IPS-20b (cell line): Measurements from ENCODE around the gene KRT13.

Source experiments
- H3K27ac ChIP-seq: one replicate; pipeline ENCODE4 v1.5.1; 2013; ENCODE audit warnings: low read length
- H3K27me3 ChIP-seq: 2 replicates; pipeline ENCODE4 v1.6.1; 2013; ENCODE audit warnings: mild to moderate bottlenecking, low read length, inconsistent platforms; ENCODE audit not compliant: insufficient read depth
- H3K36me3 ChIP-seq: 2 replicates; pipeline ENCODE4 v1.6.1; 2013; ENCODE audit warnings: low read depth, mild to moderate bottlenecking, inconsistent platforms, low read length, moderate library complexity; ENCODE audit not compliant: insufficient read depth
- H3K4me1 ChIP-seq: 2 replicates; pipeline ENCODE4 v1.6.1; 2013; ENCODE audit warnings: mild to moderate bottlenecking, control low read depth, inconsistent platforms, low read length, moderate library complexity; ENCODE audit not compliant: insufficient read depth
- H3K4me3 ChIP-seq: 2 replicates; pipeline ENCODE4 v1.5.1; 2013; ENCODE audit warnings: mild to moderate bottlenecking, low read length, inconsistent platforms
- H3K9ac ChIP-seq: 2 replicates; pipeline ENCODE4 v1.6.1; 2013; ENCODE audit warnings: low read depth, mild to moderate bottlenecking, inconsistent platforms, low read length, moderate library complexity
- H3K9me3 ChIP-seq: 2 replicates; pipeline ENCODE4 v1.6.1; 2013; ENCODE audit warnings: mild to moderate bottlenecking, low read depth, low read length, inconsistent platforms; ENCODE audit not compliant: insufficient read depth

Gene KRT13

DNA sequence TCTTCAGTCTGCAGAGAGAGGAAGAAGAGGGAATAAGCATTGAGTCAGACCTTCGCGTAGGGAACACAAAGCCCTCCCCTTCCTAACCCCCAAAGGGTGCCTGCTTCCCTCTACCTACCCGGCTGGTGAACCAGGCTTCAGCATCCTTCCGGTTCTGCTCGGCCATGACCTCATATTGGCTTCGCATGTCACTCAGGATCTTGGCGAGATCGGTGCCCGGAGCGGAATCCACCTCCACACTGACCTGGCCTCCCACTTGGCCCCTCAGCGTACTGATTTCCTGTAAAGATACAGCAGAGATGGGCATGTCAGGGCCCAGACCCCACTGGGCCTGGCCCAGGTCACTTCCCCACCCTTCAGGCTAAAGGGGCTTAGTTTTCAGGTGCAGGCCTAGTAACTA lies 18.8 kb upstream of the KRT13 start:
- Histone ChIP-seq H3K36me3 (peaks cover 35% of the 10 kb centered on the region), H3K4me3 (no peak overlapping the region), H3K4me1 (peaks cover 15% of the 10 kb centered on the region; the same call in 1 of the 2 replicates), H3K27ac (no peak overlapping the region), H3K27me3 (peaks cover 10% of the 10 kb centered on the region; the same call in 1 of the 2 replicates), H3K9me3 (no peaks in the 10 kb centered on the region), H3K9ac (no peak overlapping the region)

DNA sequence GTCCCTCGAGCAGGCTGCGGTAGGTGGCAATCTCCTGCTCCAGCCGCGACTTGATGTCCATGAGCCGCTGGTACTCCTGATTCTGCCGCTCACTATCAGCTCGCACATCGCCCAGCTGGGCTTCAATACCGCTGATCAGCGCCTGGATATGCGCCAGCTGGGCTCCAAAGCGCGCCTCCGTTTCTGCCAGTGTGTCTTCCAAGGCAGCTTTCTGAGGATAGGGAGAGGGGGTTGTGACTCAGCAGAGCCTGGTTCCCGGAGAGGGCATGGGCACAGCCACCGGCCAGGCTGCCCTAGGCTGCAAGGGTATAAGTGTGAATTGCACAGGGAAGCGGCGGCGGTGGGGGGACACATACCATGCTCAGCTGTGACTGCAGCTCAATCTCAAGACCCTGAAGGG lies 18.4 kb upstream of the KRT13 start:
- H3K4me3 ChIP-seq, result no peak overlapping the region
- no peak overlapping the region for H3K9ac ChIP-seq
- H3K27ac ChIP-seq, result no peak overlapping the region
- peaks cover 11% of the 10 kb centered on the region; the same call in 1 of the 2 replicates for H3K4me1 ChIP-seq
- H3K27me3 ChIP-seq, result peaks cover 8% of the 10 kb centered on the region; the same call in 1 of the 2 replicates
- no peaks in the 10 kb centered on the region for H3K9me3 ChIP-seq
- H3K36me3 ChIP-seq, result peaks cover 35% of the 10 kb centered on the region

DNA sequence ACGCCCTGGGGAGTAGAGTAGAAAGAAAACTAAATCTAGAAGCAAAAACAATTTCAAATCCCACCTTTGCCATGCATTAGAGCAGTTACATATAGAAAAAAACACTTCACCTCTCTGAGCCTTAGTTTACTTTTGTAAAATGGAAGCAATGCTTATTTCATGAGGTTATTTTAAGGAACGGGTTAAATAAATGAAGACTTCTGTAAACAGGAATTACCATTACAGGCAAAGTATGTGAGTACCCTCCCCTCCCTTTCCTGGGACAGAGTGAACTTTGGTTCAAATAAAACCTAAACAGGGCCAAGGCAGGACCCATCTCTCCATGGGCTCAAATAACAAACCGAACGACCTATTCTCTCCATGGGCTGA lies 17.8 kb upstream of the KRT13 start:
- Histone ChIP-seq H3K4me1 (peaks cover 8% of the 10 kb centered on the region; the same call in 1 of the 2 replicates), H3K4me3 (no peak overlapping the region), H3K36me3 (peaks cover 35% of the 10 kb centered on the region), H3K27me3 (peaks cover 8% of the 10 kb centered on the region; the same call in 1 of the 2 replicates), H3K9ac (no peak overlapping the region), H3K27ac (no peak overlapping the region), H3K9me3 (no peaks in the 10 kb centered on the region)

DNA sequence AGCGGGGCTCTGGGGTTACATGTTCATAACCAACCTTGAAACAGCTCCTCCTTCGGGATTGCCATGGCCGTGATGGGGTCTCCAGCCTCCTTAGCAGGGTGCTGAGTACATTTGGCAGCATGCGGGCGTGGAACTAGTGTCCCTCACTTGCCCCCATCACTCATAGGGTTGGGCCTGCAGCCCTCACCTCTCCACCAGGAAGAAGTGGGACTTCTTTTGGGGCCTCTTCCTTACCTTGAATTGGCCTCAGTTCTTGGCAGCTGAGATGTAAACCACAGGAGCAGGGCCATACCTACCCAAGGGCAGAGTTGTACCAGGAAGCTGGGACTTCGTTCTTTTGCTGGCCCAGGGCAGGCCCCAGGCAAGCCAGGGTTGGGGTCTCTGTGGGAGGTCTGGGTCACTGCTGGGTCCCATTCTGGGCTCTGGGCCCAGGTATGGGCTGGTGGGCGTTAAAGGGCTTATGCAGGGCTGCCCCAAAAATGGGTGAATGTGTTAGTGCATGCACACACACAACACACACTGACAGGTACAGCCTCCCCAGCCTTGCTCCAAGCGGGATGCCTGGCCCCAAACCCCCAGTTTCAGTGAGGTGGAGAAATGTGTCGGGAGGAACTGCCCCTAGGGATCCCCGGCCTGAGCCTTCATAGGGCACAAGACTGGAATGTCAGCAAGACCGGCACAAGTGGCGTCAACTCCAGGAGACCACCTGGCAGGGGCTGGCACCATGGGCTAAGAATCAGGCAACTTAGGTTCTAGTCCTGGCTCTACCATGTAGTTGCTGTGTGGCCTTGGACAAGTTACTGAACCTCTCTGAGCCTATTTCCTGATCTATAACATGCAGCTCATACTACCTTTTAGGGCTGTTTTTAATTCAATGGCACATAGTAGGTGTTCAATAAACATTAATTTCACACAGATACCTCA lies 17.2 kb upstream of the KRT13 start:
- H3K36me3 ChIP-seq, result peaks cover 35% of the 10 kb centered on the region
- H3K9ac ChIP-seq, result no peak overlapping the region
- no peak overlapping the region for H3K4me3 ChIP-seq
- no peak overlapping the region for H3K27ac ChIP-seq
- peaks cover 8% of the 10 kb centered on the region; the same call in 1 of the 2 replicates for H3K4me1 ChIP-seq
- H3K27me3 ChIP-seq, result peaks cover 6% of the 10 kb centered on the region; the same call in 1 of the 2 replicates
- H3K9me3 ChIP-seq, result no peaks in the 10 kb centered on the region

DNA sequence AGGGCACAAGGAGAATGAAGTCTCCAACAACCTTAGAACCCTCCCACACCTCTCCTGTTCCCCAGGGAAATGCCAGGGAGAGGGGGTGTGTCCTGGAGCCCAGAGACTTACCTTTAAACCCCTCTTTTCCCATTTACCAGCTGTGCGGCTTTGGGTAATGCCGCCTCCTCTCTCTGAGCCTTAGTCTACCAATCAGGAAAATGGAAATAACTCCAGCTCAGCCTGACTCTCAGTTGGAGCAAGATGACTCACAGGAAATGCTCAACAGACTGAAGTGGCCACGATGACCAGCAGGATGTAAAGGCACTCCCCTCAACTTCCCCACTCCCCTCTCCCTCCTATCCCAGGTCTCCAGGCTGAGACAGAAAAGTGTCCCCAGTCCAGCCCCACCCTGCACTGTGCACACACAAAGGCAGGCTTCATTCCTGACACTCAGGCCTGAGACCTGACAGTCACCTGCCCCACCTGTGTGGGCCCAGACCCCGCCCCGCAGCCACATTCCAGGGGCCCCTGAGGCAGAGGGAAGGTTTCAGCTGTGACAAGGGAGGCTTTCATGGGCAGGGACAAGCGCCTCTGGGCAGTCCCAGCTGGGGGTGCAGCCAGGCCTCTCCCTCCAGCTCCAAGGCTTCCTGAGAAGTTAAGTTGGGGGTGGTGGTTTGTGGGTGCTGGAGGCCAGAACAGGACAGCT lies 16.3 kb upstream of the KRT13 start:
- Histone ChIP-seq H3K27ac (no peak overlapping the region), H3K4me1 (peaks cover 8% of the 10 kb centered on the region; the same call in 1 of the 2 replicates)

DNA sequence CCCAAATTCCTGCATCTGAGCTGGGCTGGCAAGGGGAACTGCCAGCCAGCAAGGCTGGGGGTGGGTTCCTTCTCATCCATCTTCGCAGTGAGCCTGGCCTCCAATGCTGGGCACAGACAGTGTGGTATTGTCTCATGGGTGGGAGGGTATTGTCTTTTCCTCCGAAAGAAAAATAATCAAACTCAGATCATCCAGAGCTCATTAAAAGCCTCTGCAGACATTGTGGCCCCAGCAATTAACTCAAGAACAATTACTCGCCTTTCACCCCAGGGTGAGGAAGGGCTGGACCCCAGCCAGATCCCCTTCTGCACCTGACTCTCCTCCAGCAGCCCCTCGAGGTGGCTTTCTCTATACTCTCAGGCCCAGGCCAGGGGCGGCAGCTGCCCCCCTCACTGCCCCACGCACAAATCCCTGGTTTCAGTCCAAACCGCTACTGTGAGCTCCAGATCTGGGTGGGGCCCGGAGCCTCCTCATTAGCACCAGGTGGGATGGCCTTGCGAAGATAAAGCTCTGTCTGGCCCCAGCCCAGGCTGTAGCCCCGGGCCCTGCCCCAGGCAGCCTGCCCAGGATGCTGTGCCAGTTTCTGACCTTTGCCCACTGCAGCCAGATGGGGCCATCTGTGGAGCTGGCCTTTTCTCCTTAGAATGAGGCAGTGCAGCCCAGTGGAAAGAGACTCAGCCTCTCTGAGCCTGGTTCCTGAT lies 15.6 kb upstream of the KRT13 start:
- no peak overlapping the region for H3K4me3 ChIP-seq
- no peak overlapping the region for H3K27ac ChIP-seq
- H3K9ac ChIP-seq, result no peak overlapping the region
- peaks cover 31% of the 10 kb centered on the region for H3K36me3 ChIP-seq
- H3K27me3 ChIP-seq, result no peaks in the 10 kb centered on the region
- H3K9me3 ChIP-seq, result no peaks in the 10 kb centered on the region
- peaks cover 8% of the 10 kb centered on the region; the same call in 1 of the 2 replicates for H3K4me1 ChIP-seq

More for the DNA sequence above, 16.3 kb upstream of the KRT13 start:
- H3K9ac ChIP-seq, result no peak overlapping the region
- peaks cover 35% of the 10 kb centered on the region for H3K36me3 ChIP-seq
- no peaks in the 10 kb centered on the region for H3K27me3 ChIP-seq
- H3K4me3 ChIP-seq, result no peak overlapping the region
- no peaks in the 10 kb centered on the region for H3K9me3 ChIP-seq

DNA sequence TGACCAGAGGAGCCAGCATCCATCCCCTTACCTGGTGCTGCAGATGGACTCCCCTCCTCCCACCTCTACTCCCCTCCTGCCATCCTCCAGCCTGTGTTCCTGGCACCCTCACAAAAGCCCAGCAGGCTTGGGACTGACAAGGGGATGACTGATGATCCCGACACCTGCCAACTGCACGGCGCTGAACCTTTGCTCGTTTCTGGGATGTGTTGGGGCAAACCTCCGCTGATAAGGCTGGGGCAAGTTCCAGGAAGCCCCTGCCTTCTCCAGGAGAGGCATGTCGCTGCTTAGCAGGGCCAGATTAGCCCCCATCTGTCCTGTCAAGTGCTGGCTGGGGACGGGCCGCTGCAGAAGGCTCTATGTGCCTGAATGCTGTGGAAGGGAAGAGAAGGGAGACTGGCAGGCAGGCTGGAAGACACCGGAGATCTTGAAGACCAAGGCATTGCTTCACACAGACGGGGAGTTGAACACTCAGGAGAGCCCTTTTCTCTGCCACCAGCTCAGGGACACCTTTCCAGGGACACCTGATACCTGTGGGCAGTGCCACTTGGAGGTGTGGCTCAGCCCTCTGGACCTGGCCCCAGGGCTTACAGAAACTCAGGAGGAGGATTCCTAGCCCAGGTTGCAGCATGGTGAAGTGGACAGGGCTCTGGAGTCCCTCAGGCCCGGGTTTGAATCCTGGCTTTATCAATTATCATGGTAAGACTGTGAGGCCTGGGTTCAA lies 14.3 kb upstream of the KRT13 start:
- Histone ChIP-seq H3K4me1 (peaks cover 5% of the 10 kb centered on the region; the same call in 1 of the 2 replicates), H3K27ac (no peak overlapping the region), H3K9ac (no peak overlapping the region)

DNA sequence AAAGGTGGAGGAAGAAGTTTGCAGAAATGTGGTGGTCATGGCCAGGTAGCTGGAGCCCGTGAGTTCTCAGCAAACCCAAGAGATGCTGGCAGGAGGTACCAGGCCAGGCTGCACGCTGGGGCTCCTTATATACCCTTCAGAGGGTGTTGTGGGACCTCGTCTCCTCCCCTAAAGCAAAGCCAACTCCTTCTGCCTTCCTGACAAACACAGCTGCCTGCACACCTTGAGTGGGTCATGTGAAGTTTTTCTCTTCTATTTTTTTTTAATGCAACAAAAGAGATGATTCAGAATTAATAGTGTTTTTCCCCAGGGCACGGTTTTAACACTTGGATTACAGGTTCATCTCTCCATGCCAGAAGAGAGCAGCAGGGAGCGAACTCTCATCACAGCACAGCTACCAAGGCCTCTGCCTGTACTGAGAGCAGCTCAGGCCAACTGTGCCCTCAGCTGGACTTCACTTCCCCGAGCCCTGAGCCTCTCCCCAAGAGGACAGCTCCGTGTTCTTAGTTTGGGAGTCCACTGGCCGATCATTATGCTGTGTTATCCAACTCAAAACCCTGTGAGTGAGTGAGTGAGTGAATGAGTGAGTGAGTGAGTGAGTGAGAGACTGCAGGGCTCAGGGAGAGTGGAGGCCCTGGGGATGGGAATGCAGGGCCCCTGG lies 13.5 kb upstream of the KRT13 start, which contains the start of gene KRT15:
Gene KRT15 (minus strand): TSS at position 102 of the 661 bp plus-strand sequence. CDS start 63 bp downstream, at position 39.
- Histone ChIP-seq H3K9me3 (no peaks in the 10 kb centered on the region), H3K27me3 (no peaks in the 10 kb centered on the region), H3K36me3 (peaks cover 13% of the 10 kb centered on the region), H3K4me1 (peaks cover 5% of the 10 kb centered on the region; the same call in 1 of the 2 replicates), H3K4me3 (no peak within 1 kb of the TSS), H3K27ac (no peak within 1 kb of the TSS), H3K9ac (no peak within 1 kb of the TSS)

More for the DNA sequence above, 14.3 kb upstream of the KRT13 start:
- H3K36me3 ChIP-seq, result peaks cover 20% of the 10 kb centered on the region
- no peak overlapping the region for H3K4me3 ChIP-seq
- H3K27me3 ChIP-seq, result no peaks in the 10 kb centered on the region
- no peaks in the 10 kb centered on the region for H3K9me3 ChIP-seq

DNA sequence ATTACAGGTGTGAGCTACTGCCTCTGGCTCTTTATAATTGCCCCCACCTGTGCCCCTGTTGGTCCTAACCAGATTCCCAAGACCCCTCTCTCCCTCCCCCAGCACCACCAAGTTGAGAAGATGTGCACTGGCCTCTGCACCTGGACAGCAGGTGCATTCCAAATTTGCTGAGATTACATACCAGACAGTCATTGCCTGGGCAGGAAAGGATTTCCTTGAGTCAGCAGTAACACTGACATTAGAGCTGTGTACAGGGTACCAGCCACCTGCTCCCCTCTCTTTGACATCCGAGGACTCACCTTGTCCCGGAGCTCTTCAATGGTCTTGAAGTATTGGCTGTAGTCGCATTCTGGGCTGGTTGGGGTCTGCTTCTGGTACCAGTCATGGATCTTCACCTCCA lies 12.6 kb upstream of the KRT13 start:
- no peak overlapping the region for H3K9ac ChIP-seq
- no peak overlapping the region for H3K27ac ChIP-seq
- H3K9me3 ChIP-seq, result no peaks in the 10 kb centered on the region
- no peaks in the 10 kb centered on the region for H3K27me3 ChIP-seq
- peaks cover 5% of the 10 kb centered on the region; the same call in 1 of the 2 replicates for H3K4me1 ChIP-seq
- H3K36me3 ChIP-seq, result peaks cover 4% of the 10 kb centered on the region
- no peak overlapping the region for H3K4me3 ChIP-seq

DNA sequence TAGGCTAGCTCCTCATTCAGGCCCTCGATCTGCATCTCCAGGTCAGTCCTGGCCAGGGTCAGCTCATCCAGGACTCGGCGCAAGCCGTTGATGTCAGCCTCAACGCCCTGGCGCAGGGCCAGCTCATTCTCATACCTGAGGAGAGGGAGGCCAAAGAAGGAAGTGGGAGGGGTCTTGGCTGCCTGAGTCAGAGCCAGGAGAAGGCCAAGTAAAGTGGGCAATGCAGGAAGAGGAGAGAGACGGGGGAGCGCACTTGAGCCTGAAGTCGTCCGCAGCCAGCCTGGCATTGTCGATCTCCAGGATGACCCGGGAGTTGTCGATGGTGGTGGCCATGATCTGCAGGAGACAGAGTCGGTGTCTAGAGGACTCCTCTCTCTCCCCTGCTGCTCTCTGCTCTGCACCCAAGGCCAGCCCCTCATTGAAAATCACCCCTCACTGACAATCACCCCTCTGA lies 11.4 kb upstream of the KRT13 start:
- Histone ChIP-seq H3K4me1 (no peaks in the 10 kb centered on the region; the same call in 1 of the 2 replicates), H3K9ac (no peak overlapping the region), H3K4me3 (no peak overlapping the region), H3K9me3 (no peaks in the 10 kb centered on the region), H3K36me3 (no peaks in the 10 kb centered on the region), H3K27me3 (no peaks in the 10 kb centered on the region), H3K27ac (no peak overlapping the region)
